RWPE2 (cell line): ENCODE results near the gene WWTR1.

Source experiments
- ATAC-seq: fragments of 200-7000 bp; cut with Tn5 transposase; 3 replicates; pipeline ENCODE4 v1.9.1; 2021; ENCODE audit warnings: low read depth
- DNase-seq: peaks from one replicate; pipeline ENCODE4 v3.0.0-alpha.2; 2020; ENCODE audit warnings: low spot score
- H3K27ac ChIP-seq: fragments of 450-650 bp; 2 replicates; pipeline ENCODE4 v1.5.1; 2017; ENCODE audit warnings: mild to moderate bottlenecking; ENCODE audit not compliant: poor library complexity, severe bottlenecking
- H3K27me3 ChIP-seq: fragments of 250-450 bp; sonication (Bioruptor Pico); 2 replicates; pipeline ENCODE4 v1.5.1; 2021; ENCODE audit warnings: mild to moderate bottlenecking, moderate library complexity; ENCODE audit not compliant: insufficient read depth, poor library complexity, severe bottlenecking
- H3K36me3 ChIP-seq: fragments of 250-450 bp; sonication (Bioruptor Pico); 2 replicates; pipeline ENCODE4 v1.5.1; 2020; ENCODE audit warnings: low read depth, mild to moderate bottlenecking, moderate library complexity
- H3K4me1 ChIP-seq: fragments of 250-450 bp; sonication (Bioruptor Pico); 2 replicates; pipeline ENCODE4 v1.5.1; 2021; ENCODE audit warnings: mild to moderate bottlenecking, moderate library complexity; ENCODE audit not compliant: insufficient read depth, poor library complexity, severe bottlenecking
- H3K4me3 ChIP-seq: fragments of 250-450 bp; sonication (Bioruptor Pico); 2 replicates; pipeline ENCODE4 v1.5.1; 2021; ENCODE audit warnings: mild to moderate bottlenecking, moderate library complexity; ENCODE audit not compliant: severe bottlenecking
- H3K9me3 ChIP-seq: fragments of 250-450 bp; sonication (Bioruptor Pico); 2 replicates; pipeline ENCODE4 v1.5.1; 2021; ENCODE audit warnings: mild to moderate bottlenecking, moderate library complexity; ENCODE audit not compliant: severe bottlenecking
- TF ChIP-seq, protein P1 (sequence below): fragments of 450-650 bp; IDR thresholded peaks from one replicate; pipeline ENCODE4 v1.5.1; 2017; ENCODE audit warnings: mild to moderate bottlenecking, moderate library complexity; ENCODE audit not compliant: poor library complexity, severe bottlenecking

Gene WWTR1

DNA sequence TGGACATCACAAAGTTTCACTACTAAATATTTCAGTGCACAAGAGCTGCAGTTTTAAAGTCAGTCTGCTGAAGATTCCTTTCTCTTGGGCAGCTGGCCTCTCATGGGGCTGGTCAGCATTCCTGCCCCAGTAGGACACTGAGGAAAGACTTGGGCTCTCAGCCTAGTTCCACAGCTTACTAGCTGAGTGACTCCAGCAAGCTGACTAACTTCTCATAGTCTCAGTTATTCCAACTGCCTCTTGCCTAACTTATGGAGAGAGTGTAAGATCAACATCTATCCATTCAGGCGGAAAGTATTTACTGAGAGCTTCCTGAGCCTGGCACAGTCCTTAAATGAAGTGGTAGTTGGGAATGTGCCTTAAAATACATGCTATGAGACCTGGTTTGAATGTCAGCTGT is 156.3 kb downstream of the WWTR1 start:
- H3K4me3 ChIP-seq = no peak overlapping the region
- DNase-seq = no peak

DNA sequence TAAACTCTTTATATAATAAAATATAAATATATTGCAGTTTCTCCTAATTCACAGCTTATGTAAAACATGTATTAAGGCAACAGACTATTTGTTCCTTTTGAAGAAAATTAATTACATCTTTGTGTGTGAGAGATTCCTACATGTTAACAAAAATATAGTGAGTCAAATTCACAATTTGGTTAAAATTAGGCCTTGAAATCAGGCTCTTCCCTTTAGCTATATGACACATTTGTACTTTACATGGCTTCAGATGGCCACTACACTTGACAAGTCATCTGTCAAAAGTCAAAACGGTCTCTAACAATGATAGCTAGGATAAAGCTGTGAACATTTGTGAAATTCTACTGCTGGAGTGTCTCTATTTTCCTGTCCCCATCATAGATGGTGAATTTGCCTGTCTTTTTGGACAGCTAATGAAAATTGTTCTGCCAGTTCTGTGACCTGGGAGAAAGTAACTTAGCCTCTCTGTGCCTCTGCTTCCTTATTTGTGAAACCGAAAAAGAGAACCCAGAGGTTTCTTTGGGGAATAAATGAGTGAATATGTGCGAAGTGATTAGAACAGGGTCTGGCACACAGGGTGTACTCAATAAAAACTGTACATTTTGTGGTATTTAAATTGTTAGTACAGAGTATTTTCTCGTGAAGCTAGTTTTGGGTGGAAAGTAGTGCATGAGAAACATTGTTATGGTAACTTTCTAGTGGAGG is 159.7 kb downstream of the WWTR1 start:
- no peaks in the 10 kb centered on the region for H3K9me3 ChIP-seq
- DNase-seq (no peak), ATAC-seq (no peak)
- H3K4me1 ChIP-seq = no peaks in the 10 kb centered on the region
- H3K27ac ChIP-seq = no peak overlapping the region
- H3K27me3 ChIP-seq = no peaks in the 10 kb centered on the region
- no peak overlapping the region for H3K4me3 ChIP-seq
- H3K36me3 ChIP-seq = no peaks in the 10 kb centered on the region
- TF ChIP-seq, protein P1, sequence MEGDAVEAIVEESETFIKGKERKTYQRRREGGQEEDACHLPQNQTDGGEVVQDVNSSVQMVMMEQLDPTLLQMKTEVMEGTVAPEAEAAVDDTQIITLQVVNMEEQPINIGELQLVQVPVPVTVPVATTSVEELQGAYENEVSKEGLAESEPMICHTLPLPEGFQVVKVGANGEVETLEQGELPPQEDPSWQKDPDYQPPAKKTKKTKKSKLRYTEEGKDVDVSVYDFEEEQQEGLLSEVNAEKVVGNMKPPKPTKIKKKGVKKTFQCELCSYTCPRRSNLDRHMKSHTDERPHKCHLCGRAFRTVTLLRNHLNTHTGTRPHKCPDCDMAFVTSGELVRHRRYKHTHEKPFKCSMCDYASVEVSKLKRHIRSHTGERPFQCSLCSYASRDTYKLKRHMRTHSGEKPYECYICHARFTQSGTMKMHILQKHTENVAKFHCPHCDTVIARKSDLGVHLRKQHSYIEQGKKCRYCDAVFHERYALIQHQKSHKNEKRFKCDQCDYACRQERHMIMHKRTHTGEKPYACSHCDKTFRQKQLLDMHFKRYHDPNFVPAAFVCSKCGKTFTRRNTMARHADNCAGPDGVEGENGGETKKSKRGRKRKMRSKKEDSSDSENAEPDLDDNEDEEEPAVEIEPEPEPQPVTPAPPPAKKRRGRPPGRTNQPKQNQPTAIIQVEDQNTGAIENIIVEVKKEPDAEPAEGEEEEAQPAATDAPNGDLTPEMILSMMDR = no peak

More for the DNA sequence above, 156.3 kb downstream of the WWTR1 start:
- no peak overlapping the region for H3K27ac ChIP-seq
- H3K36me3 ChIP-seq = no peaks in the 10 kb centered on the region
- H3K4me1 ChIP-seq = no peaks in the 10 kb centered on the region
- TF ChIP-seq, protein P1 = no peak
- H3K27me3 ChIP-seq = no peaks in the 10 kb centered on the region
- no peaks in the 10 kb centered on the region for H3K9me3 ChIP-seq
- ATAC-seq = no peak

DNA sequence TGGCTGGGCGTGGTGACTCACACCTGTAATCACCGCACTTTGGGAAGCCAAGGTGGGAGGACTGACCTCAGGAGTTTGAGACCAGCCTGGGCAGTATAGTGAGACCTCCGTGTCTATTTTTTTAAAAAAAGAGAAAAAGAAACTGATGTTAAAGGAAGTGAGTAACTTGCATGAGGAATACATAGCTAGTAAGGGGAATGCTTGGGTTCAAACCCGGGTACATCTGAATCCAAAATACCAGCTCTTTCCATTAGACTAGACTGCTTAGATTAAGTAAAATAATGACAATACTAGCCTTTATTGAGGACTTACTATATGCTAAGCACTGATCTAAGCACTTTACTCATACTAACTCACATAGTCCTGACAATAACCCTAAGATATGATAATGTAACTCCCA is 160.9 kb downstream of the WWTR1 start:
- no peaks in the 10 kb centered on the region for H3K27me3 ChIP-seq
- no peaks in the 10 kb centered on the region for H3K4me1 ChIP-seq
- no peaks in the 10 kb centered on the region for H3K9me3 ChIP-seq
- ATAC-seq (no peak), DNase-seq (no peak)
- H3K4me3 ChIP-seq = no peak overlapping the region
- H3K36me3 ChIP-seq = no peaks in the 10 kb centered on the region
- no peak overlapping the region for H3K27ac ChIP-seq
- TF ChIP-seq, protein P1 = no peak

DNA sequence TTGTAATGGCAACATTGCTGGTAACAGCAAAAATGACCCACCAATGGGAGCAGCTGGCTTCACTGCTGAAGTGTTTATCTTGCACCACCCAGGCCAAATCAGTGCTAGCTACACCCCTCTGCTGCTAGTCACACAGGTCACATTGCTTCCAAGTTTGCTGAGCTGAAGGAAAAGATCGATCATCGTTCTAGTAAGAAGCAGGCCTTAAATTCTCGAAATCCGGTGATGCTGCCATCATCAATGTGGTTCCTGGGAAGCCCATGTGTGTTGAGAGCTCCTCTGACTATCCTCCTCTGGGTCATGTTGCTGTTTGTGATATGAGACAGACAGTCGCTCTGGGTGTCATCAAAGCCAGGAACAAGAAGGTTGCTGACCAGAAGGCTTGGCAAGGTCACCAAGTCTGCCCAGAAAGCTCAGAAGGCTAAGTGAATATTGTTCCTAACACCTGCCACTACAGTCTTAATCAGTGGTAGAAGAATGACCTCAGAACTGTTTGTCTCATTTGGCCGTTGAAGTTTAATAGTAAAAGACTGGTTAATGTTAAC is 162.2 kb downstream of the WWTR1 start:
- no peak for DNase-seq
- TF ChIP-seq, protein P1 = no peak
- ATAC-seq = no peak
- H3K27me3 ChIP-seq = no peaks in the 10 kb centered on the region
- H3K4me3 ChIP-seq = no peak overlapping the region
- H3K9me3 ChIP-seq = no peaks in the 10 kb centered on the region
- no peaks in the 10 kb centered on the region for H3K4me1 ChIP-seq
- no peak overlapping the region for H3K27ac ChIP-seq
- no peaks in the 10 kb centered on the region for H3K36me3 ChIP-seq
